Endothelial cell (in vitro differentiated cells): Measurements from ENCODE around the gene SNTB2. TPM values are rescaled to one million over a fixed set of nuclear protein-coding genes. Genes with fewer than 3 reads are reported as not detected.

Experiments used
- DNase-seq: peaks from one replicate; pipeline ENCODE4 v3.0.0; 2021; ENCODE audit warnings: low spot score
- H3K27ac Mint-ChIP-seq: one replicate; pipeline ENCODE4 v1.8.0; 2021; ENCODE audit warnings: mixed read lengths, inconsistent platforms; ENCODE audit not compliant: unreplicated experiment
- H3K27me3 Mint-ChIP-seq: one replicate; pipeline ENCODE4 v1.8.0; 2021; ENCODE audit warnings: mild to moderate bottlenecking, moderate library complexity, mixed read lengths, inconsistent platforms; ENCODE audit not compliant: unreplicated experiment
- H3K36me3 Mint-ChIP-seq: one replicate; pipeline ENCODE4 v1.8.0; 2021; ENCODE audit warnings: mild to moderate bottlenecking, low read depth, mixed read lengths, inconsistent platforms; ENCODE audit not compliant: unreplicated experiment
- H3K4me1 Mint-ChIP-seq: one replicate; pipeline ENCODE4 v1.8.0; 2021; ENCODE audit warnings: mild to moderate bottlenecking, mixed read lengths, inconsistent platforms; ENCODE audit not compliant: unreplicated experiment
- H3K4me3 Mint-ChIP-seq: one replicate; pipeline ENCODE4 v1.8.0; 2021; ENCODE audit warnings: mild to moderate bottlenecking, mixed read lengths, inconsistent platforms; ENCODE audit not compliant: unreplicated experiment
- H3K9me3 Mint-ChIP-seq: one replicate; pipeline ENCODE4 v1.8.0; 2021; ENCODE audit warnings: mixed read lengths, inconsistent platforms; ENCODE audit not compliant: unreplicated experiment
- CTCF ChIP-seq: fragments of 200-600 bp; sonication (generic); IDR thresholded peaks from one replicate; pipeline ENCODE4 v1.5.0; 2021; ENCODE audit warnings: antibody characterized with exemption; ENCODE audit not compliant: unreplicated experiment
- total RNA-seq: library from RNA; stranded (reverse); fragmentation: NEBNext Ultra II Directional; extraction: Animal tissue kit (Norgen Biotek cat#: 25700); gene quantifications from one replicate; pipeline ENCODE4 v1.2.1, GENCODE V29; 2021; ENCODE audit not compliant: unreplicated experiment

Gene SNTB2
- total RNA-seq, 1 donor from 2014 or later, result 16.8 TPM

GRCh38 chr16:69160192-69160591, 26.8 kb upstream of the SNTB2 start:
- no peak for DNase-seq
- Mint-ChIP-seq H3K27ac (no peak overlapping the region), H3K27me3 (no peaks in the 10 kb centered on the region), H3K4me1 (no peaks in the 10 kb centered on the region), H3K4me3 (no peak overlapping the region), H3K36me3 (peaks cover 35% of the 10 kb centered on the region), H3K9me3 (no peaks in the 10 kb centered on the region)
- no peak for TF ChIP-seq CTCF

GRCh38 chr16:69165584-69165983, 21.4 kb upstream of the SNTB2 start:
- Mint-ChIP-seq H3K36me3 (peaks cover 31% of the 10 kb centered on the region), H3K9me3 (no peaks in the 10 kb centered on the region), H3K4me3 (no peak overlapping the region), H3K4me1 (no peaks in the 10 kb centered on the region), H3K27me3 (no peaks in the 10 kb centered on the region), H3K27ac (no peak overlapping the region)
- DNase-seq, result no peak
- TF ChIP-seq CTCF, result no peak

GRCh38 chr16:69166221-69166833, 20.6 kb upstream of the SNTB2 start:
- Mint-ChIP-seq H3K4me1 (no peaks in the 10 kb centered on the region), H3K9me3 (no peaks in the 10 kb centered on the region), H3K36me3 (peaks cover 28% of the 10 kb centered on the region), H3K27ac (no peak overlapping the region), H3K27me3 (no peaks in the 10 kb centered on the region), H3K4me3 (no peak overlapping the region)
- no peak for TF ChIP-seq CTCF
- no peak for DNase-seq

GRCh38 chr16:69166946-69167930, 19.7 kb upstream of the SNTB2 start:
- H3K4me1 Mint-ChIP-seq, result no peaks in the 10 kb centered on the region
- H3K27ac Mint-ChIP-seq, result no peak overlapping the region
- no peak for TF ChIP-seq CTCF
- DNase-seq, result no peak
- no peak overlapping the region for H3K4me3 Mint-ChIP-seq
- no peaks in the 10 kb centered on the region for H3K27me3 Mint-ChIP-seq
- H3K36me3 Mint-ChIP-seq, result peaks cover 28% of the 10 kb centered on the region
- no peaks in the 10 kb centered on the region for H3K9me3 Mint-ChIP-seq

GRCh38 chr16:69169051-69169450, 17.9 kb upstream of the SNTB2 start:
- DNase-seq, result no peak
- Mint-ChIP-seq H3K27ac (no peak overlapping the region), H3K27me3 (no peaks in the 10 kb centered on the region), H3K36me3 (peaks cover 25% of the 10 kb centered on the region), H3K4me1 (peaks cover 4% of the 10 kb centered on the region), H3K9me3 (no peaks in the 10 kb centered on the region), H3K4me3 (no peak overlapping the region)
- TF ChIP-seq CTCF, result no peak
